OCI-LY7 (cell line): Measurements from ENCODE around the gene PLCL1. TPM values are rescaled to one million over a fixed set of nuclear protein-coding genes. Genes with fewer than 3 reads are reported as not detected.

Experiments
- BruUV-seq: library from RNA; stranded (reverse); fragments of 400-500 nt; replicated peaks from 2 replicates; lab custom pipeline; 2021; lab: Mats Ljungman, UMichigan
- CTCF ChIA-PET: fragments of 300-600 bp; sonication (Branson Sonifier 250); formaldehyde crosslinking; loops from one replicate; lab custom pipeline; 2022; ENCODE audit warnings: antibody characterized with exemption; ENCODE audit not compliant: unreplicated experiment; lab: Charles Lee
- POLR2A ChIA-PET: fragments of 300-600 bp; sonication (Branson Sonifier 250); formaldehyde crosslinking; loops from one replicate; lab custom pipeline; 2022; ENCODE audit warnings: antibody characterized with exemption; lab: Charles Lee
- DNase-seq: peaks from one replicate; pipeline ENCODE4 v3.0.0-alpha.2; 2015; ENCODE audit warnings: low spot score
- H2AFZ ChIP-seq: fragments of 200-600 bp; sonication (generic), shearing (Covaris generic); 2 replicates; pipeline ENCODE4 v1.6.1; 2014; ENCODE audit warnings: mild to moderate bottlenecking, antibody characterized with exemption, low read length, moderate library complexity
- H3K27ac ChIP-seq: fragments of 200-600 bp; sonication (generic); 2 replicates; pipeline ENCODE4 v1.5.1; 2014; ENCODE audit warnings: mixed run types, low read depth, mild to moderate bottlenecking, moderate library complexity, low read length, inconsistent platforms; ENCODE audit not compliant: poor library complexity, severe bottlenecking
- H3K36me3 ChIP-seq: fragments of 200-600 bp; sonication (generic); 2 replicates; pipeline ENCODE4 v1.6.1; 2014; ENCODE audit warnings: mild to moderate bottlenecking, antibody characterized with exemption, low read length, moderate library complexity, mixed read lengths; ENCODE audit not compliant: insufficient read depth
- H3K4me1 ChIP-seq: fragments of 200-600 bp; sonication (generic); 2 replicates; pipeline ENCODE4 v1.5.1; 2014; ENCODE audit warnings: mild to moderate bottlenecking, low read length; ENCODE audit not compliant: insufficient read depth, poor library complexity, severe bottlenecking
- H3K4me2 ChIP-seq: fragments of 200-600 bp; sonication (generic); 2 replicates; pipeline ENCODE4 v1.6.1; 2014; ENCODE audit warnings: mild to moderate bottlenecking, low read length
- H3K4me3 ChIP-seq: fragments of 200-600 bp; sonication (generic); 2 replicates; pipeline ENCODE4 v1.5.1; 2014; ENCODE audit warnings: mild to moderate bottlenecking, low read depth, low read length; ENCODE audit not compliant: poor library complexity, severe bottlenecking
- H3K79me2 ChIP-seq: fragments of 200-600 bp; sonication (generic); 2 replicates; pipeline ENCODE4 v1.6.1; 2016; ENCODE audit warnings: low read depth, mild to moderate bottlenecking, low read length, moderate library complexity, mixed read lengths; ENCODE audit not compliant: insufficient read depth
- H3K9me2 ChIP-seq: fragments of 200-600 bp; sonication (generic); 2 replicates; pipeline ENCODE4 v1.6.1; 2016; ENCODE audit warnings: mild to moderate bottlenecking, low read length, mixed read lengths; ENCODE audit not compliant: insufficient read depth
- H3K9me3 ChIP-seq: fragments of 200-600 bp; sonication (generic); 2 replicates; pipeline ENCODE4 v1.6.1; 2014; ENCODE audit warnings: mild to moderate bottlenecking, mixed run types, low read length, mixed read lengths
- H4K20me1 ChIP-seq: fragments of 200-600 bp; sonication (generic); 2 replicates; pipeline ENCODE4 v1.6.1; 2014; ENCODE audit warnings: mild to moderate bottlenecking, antibody characterized with exemption, low read length, moderate library complexity, mixed read lengths; ENCODE audit not compliant: insufficient read depth
- EZH2phosphoT487 ChIP-seq: fragments of 200-600 bp; sonication (generic); IDR thresholded peaks from 2 replicates; pipeline ENCODE4 v1.6.1; 2018; ENCODE audit warnings: low read depth, borderline replicate concordance, mild to moderate bottlenecking, mixed run types, antibody characterized with exemption, low read length, moderate library complexity, mixed read lengths
- intact Hi-C: fragments of 100-400 bp; cut with micrococcal nuclease; formaldehyde crosslinking; loops from one replicate; pipeline ENCODE4 v1.10.0; 2022; ENCODE audit not compliant: unreplicated experiment
- total RNA-seq, 2 experiments: library from RNA; depleted of rRNA in 1 of 2; stranded (reverse); fragments of >200 nt in 1 of 2; shearing (Covaris generic) in 1 of 2; gene quantifications; 2 replicates each; pipeline ENCODE4 v1.2.3, GENCODE V29; 2014 to 2022
- TF ChIP-seq, protein P1 (sequence below): fragments of 200-600 bp; sonication (generic); conservative IDR thresholded peaks from 2 replicates; pipeline ENCODE4 v1.5.1; 2014; ENCODE audit warnings: mild to moderate bottlenecking, antibody characterized with exemption, low read length, moderate library complexity, mixed read lengths

Gene PLCL1
- total RNA-seq, 2 experiments from 2014 or later: 0.03 TPM; not detected in 1

DNA sequence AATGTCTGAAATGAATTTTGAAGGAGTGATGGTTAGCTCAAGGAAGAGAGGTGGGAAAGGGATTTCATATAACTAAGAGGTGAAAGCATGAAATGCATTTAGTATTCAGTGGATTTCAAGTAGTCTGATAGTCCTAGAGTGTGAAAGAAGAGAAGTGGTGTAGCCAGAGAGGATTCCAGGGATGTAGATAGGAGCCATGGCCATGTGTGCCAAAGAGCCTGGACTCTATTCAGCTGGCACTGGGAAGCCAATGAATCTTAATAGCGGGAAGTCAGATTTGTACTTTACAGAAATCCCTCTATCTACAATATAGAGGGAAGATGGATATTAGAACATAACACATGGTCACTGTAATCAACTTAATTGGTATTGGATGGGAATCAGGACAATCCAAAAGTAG, 10.9 kb upstream of the PLCL1 start:
- Histone ChIP-seq H3K36me3 (no peaks in the 10 kb centered on the region), H3K9me3 (no peaks in the 10 kb centered on the region), H3K9me2 (no peaks in the 10 kb centered on the region), H3K79me2 (no peaks in the 10 kb centered on the region), H3K4me2 (no peak overlapping the region), H3K4me1 (no peaks in the 10 kb centered on the region), H2AFZ (no peak overlapping the region), H3K27ac (no peak overlapping the region), H4K20me1 (no peaks in the 10 kb centered on the region), H3K4me3 (no peak overlapping the region)
- POLR2A ChIA-PET: interaction anchor here (0.8 to 1.2 kb wide), 2 partner anchors 15 to 75 kb away, joined by 3 to 6 read pairs; no protein-coding TSS in a partner anchor
- BruUV-seq: no TSS peak
- CTCF ChIA-PET: no interaction called here
- DNase-seq: no peak
- intact Hi-C loops: no loop called here
- no peak for TF ChIP-seq EZH2phosphoT487
- TF ChIP-seq, protein P1, sequence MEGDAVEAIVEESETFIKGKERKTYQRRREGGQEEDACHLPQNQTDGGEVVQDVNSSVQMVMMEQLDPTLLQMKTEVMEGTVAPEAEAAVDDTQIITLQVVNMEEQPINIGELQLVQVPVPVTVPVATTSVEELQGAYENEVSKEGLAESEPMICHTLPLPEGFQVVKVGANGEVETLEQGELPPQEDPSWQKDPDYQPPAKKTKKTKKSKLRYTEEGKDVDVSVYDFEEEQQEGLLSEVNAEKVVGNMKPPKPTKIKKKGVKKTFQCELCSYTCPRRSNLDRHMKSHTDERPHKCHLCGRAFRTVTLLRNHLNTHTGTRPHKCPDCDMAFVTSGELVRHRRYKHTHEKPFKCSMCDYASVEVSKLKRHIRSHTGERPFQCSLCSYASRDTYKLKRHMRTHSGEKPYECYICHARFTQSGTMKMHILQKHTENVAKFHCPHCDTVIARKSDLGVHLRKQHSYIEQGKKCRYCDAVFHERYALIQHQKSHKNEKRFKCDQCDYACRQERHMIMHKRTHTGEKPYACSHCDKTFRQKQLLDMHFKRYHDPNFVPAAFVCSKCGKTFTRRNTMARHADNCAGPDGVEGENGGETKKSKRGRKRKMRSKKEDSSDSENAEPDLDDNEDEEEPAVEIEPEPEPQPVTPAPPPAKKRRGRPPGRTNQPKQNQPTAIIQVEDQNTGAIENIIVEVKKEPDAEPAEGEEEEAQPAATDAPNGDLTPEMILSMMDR: no peak

DNA sequence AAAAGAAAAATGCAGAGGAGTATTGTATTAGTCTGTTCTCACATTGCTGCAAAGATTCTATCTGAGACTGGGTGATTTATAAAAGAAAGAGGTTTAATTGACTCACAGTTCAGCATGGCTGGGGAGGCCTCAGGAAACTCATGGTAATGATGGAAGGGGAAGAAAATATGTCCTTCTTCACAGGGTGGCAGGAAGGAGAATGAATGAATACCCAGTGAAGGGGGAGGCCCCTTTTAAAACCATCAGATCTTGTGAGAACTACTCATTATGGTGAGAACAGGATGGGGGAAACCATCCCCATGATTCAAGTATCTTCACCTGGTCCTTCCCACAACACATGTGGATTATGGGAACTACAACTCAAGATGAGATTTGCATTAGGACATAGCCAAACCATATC, 9.1 kb upstream of the PLCL1 start:
- no peaks in the 10 kb centered on the region for H3K79me2 ChIP-seq
- H2AFZ ChIP-seq: no peak overlapping the region
- no peaks in the 10 kb centered on the region for H3K9me2 ChIP-seq
- no peak for TF ChIP-seq EZH2phosphoT487
- TF ChIP-seq, protein P1: no peak
- intact Hi-C loops: no loop called here
- DNase-seq: no peak
- no TSS peak for BruUV-seq
- H3K27ac ChIP-seq: no peak overlapping the region
- H3K36me3 ChIP-seq: no peaks in the 10 kb centered on the region
- no peak overlapping the region for H3K4me2 ChIP-seq
- no peaks in the 10 kb centered on the region for H3K9me3 ChIP-seq
- no peaks in the 10 kb centered on the region for H3K4me1 ChIP-seq
- H4K20me1 ChIP-seq: no peaks in the 10 kb centered on the region
- H3K4me3 ChIP-seq: no peak overlapping the region
- ChIA-PET CTCF (no interaction called here), POLR2A (interaction anchor here (1.1 kb wide), 1 partner anchor 842 kb away, joined by 3 read pairs; no protein-coding TSS in a partner anchor)

DNA sequence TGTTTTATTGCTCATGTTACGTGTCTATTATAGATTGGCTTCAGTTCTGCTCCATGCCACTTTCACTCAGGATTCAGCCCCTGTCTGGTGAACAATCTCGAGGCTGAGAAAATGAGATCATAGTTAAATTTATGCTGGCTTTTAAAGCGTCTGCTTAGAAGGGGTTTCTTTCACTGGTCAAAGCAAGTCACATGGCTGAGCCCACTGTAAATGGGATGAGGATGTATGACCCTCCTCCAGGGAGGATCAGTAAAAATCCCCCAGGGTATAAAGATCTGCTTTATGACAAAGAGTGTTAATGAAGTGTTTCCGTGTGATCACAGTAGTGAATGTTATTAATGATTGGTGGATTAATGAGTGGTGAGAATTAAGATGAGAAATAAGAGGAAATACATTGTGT, 6.2 kb upstream of the PLCL1 start:
- Histone ChIP-seq H3K27ac (no peak overlapping the region), H3K79me2 (no peaks in the 10 kb centered on the region), H3K4me3 (no peak overlapping the region), H3K4me1 (no peaks in the 10 kb centered on the region), H3K4me2 (no peak overlapping the region), H2AFZ (no peak overlapping the region), H3K9me3 (no peaks in the 10 kb centered on the region), H3K36me3 (no peaks in the 10 kb centered on the region), H3K9me2 (no peaks in the 10 kb centered on the region), H4K20me1 (no peaks in the 10 kb centered on the region)
- intact Hi-C loops: no loop called here
- ChIA-PET CTCF (no interaction called here), POLR2A (no interaction called here)
- no peak for DNase-seq
- no TSS peak for BruUV-seq
- TF ChIP-seq, protein P1: no peak
- TF ChIP-seq EZH2phosphoT487: no peak
